ENCODE data around the gene KRT38.

Gene KRT38

GRCh38 chr17:41421617-41422016, 19.2 kb downstream of the KRT38 start:
- ATAC-seq (no peak), DNase-seq (no peak)

GRCh38 chr17:41421116-41421515, 19.7 kb downstream of the KRT38 start:
- DNase-seq (no peak), ATAC-seq (no peak)

GRCh38 chr17:41420134-41420533, 20.6 kb downstream of the KRT38 start:
- ATAC-seq (no peak), DNase-seq (no peak)

GRCh38 chr17:41419716-41420115, 21.1 kb downstream of the KRT38 start:
- ATAC-seq (no peak), DNase-seq (no peak)

- ATAC-seq, result no peak
- no peak for DNase-seq
These were observed 22.5 kb downstream of the KRT38 start for GRCh38 chr17:41418116-41418860.

- no peak for ATAC-seq
- no peak for DNase-seq
These were observed 23.2 kb downstream of the KRT38 start for GRCh38 chr17:41417576-41418015.

GRCh38 chr17:41417127-41417526, 23.7 kb downstream of the KRT38 start:
- ATAC-seq, result no peak

GRCh38 chr17:41416479-41416878, 24.3 kb downstream of the KRT38 start:
- DNase-seq, result no peak
- ATAC-seq, result no peak

More at GRCh38 chr17:41417127-41417526, 23.7 kb downstream of the KRT38 start:
- no peak for DNase-seq

GRCh38 chr17:41415833-41416335, 24.9 kb downstream of the KRT38 start:
- DNase-seq, result no peak
- ATAC-seq, result no peak

GRCh38 chr17:41415411-41415810, 25.4 kb downstream of the KRT38 start:
- DNase-seq, result no peak
- ATAC-seq, result no peak

- DNase-seq (no peak), ATAC-seq (no peak)
These were observed 26.8 kb downstream of the KRT38 start for GRCh38 chr17:41413982-41414381.

GRCh38 chr17:41413353-41413957, 27.3 kb downstream of the KRT38 start:
- ATAC-seq, result no peak
- no peak for DNase-seq

- ATAC-seq, result no peak
- DNase-seq, result no peak
These were observed 29.5 kb downstream of the KRT38 start for GRCh38 chr17:41411072-41411840.

- ATAC-seq, result no peak
- no peak for DNase-seq
These were observed 33.6 kb downstream of the KRT38 start for GRCh38 chr17:41407226-41407625.

GRCh38 chr17:41406205-41406604, 34.6 kb downstream of the KRT38 start:
- ATAC-seq (no peak), DNase-seq (no peak)

- DNase-seq, result peak; percentile 56
- peak; percentile 95 for ATAC-seq
These were observed 36.6 kb downstream of the KRT38 start for GRCh38 chr17:41404024-41404671.

- no peak for DNase-seq
- peak; percentile 1 for ATAC-seq
These were observed 37.3 kb downstream of the KRT38 start for GRCh38 chr17:41403404-41404023.

- no peak for DNase-seq
- no peak for ATAC-seq
These were observed 38.6 kb downstream of the KRT38 start for GRCh38 chr17:41402161-41402560.

- ATAC-seq, result no peak
These were observed 43.7 kb downstream of the KRT38 start, which contains the start of gene KRT31 for GRCh38 chr17:41396996-41397660. Gene KRT31 (minus strand): TSS chr17:41397608. CDS start chr17:41397539, 69 bp downstream.

GRCh38 chr17:41396340-41396739, 44.4 kb downstream of the KRT38 start:
- DNase-seq (no peak), ATAC-seq (no peak)

More at GRCh38 chr17:41396996-41397660, 43.7 kb downstream of the KRT38 start, which contains the start of gene KRT31:
- no peak for DNase-seq

- ATAC-seq (no peak), DNase-seq (no peak)
These were observed 45.2 kb downstream of the KRT38 start for GRCh38 chr17:41395611-41396010.

Data from stimulated activated naive CD8-positive, alpha-beta T cell treated with anti-CD3 and anti-CD28 coated beads, Interleukin-15, Interleukin-2, amounts not matched to agents 100 U/mL and 50 U/mL, for 24 hours (primary cell).